Hematopoietic multipotent progenitor cell treated with erythropoietin and hydrocortisone succinate and interleukin-3 and kit ligand, for 17 days (in vitro differentiated cells): ENCODE results near the gene SRM.
"Not testable (repeated sequence)": the region's sequence is repeated elsewhere in the genome, so short reads cannot be mapped to it uniquely, and the experiment has no call there.

Experiments used
- DNase-seq: peaks from one replicate; pipeline ENCODE4 v3.0.0-alpha.2; 2015; ENCODE audit warnings: low spot score

The SRM gene

DNA sequence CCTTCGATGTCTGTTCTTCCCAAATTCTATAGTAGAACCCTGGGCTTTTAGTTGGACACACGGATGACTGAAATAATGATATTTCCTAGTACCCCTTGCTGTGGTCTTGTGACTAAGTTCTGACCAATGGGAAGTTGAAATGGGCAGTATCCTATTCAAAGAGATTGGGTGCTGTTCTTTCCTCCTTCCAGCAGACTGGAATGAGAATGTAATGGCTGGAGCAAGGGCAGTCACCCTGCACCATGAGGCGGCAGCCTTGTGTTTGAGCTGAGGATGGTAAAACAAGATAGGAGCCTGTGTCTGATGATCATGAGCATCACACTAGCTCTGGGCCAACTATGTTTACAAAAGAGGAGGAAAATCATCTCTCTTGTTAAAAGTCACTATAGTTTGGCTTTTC is 5.1 kb upstream of the SRM start:
- no peak for DNase-seq

GRCh38 chr1:11063937-11064537 is 4.2 kb upstream of the SRM start:
- not testable (repeated sequence) for DNase-seq

GRCh38 chr1:11062965-11063401 is 3.2 kb upstream of the SRM start:
- DNase-seq, result no peak

GRCh38 chr1:11061652-11062365 is 2.0 kb upstream of the SRM start:
- no peak for DNase-seq

DNA sequence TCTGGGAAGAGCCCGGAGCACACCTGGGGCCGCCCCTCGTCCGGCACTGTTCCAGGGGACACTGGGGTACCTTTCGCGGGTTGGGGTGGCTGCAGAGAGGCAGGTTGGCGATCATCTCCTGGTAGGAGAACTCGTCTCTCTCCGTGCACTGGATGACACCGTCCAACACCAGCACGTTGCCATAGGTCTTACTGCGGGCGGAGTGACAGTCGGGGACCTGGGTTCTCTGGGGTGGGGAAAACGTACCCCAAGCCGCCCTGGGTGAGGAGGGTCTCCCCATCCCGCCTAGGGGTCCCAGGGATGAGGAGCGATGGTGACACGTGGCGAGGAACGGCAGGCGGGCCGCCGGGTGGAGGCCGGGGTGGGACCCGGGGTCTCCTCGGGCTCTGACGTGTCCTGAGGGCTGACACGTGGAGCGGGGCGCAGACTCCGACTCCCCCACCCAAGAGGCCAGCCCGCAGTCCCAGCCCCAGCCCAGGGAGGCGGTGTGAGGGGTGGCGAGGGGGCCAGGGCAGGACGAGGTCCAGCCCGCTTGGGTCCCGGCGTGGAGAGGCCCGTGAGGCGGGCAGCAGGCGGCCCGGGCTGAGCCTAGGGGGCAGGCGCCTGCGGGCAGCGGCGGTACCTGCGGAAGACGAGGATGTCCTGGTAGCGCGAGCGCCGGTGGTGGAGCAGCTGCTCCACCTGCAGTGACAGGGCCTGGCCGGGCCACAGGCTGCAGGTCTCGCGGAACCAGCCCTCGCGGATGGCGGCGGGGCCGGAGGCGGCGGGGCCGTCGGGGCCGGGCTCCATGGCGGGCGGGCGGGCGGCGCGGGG is 457 bp downstream of the SRM start:
- no peak for DNase-seq

DNA sequence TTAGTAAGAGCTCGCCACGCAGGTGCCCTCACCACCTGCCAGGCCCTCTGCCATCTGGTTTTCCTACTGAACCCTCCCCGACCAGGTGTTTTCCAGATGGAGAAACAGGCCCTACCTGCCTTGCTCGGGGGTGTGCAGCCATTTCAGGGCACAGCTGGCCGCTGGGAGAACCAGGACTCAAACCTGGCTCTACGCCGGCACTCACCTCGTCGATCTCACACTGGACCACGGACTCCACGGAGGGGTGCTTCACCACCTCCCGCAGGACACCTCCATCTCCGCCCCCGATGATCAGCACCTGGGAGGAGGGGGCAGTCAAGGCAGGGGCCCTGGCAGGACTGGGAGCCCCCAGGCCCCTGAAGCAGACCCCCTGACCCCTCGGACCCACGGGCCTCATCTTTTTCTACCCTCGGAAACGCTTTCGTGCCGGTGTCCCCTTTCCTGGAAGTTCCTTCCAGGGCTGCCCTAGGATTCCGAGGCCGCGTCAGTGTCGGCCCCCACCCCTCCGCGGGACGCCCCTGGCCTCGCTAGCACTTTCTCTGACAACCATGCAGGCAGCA is 1.1 kb downstream of the SRM start:
- no peak for DNase-seq

GRCh38 chr1:11058026-11058425 is 1.8 kb downstream of the SRM start:
- no peak for DNase-seq

DNA sequence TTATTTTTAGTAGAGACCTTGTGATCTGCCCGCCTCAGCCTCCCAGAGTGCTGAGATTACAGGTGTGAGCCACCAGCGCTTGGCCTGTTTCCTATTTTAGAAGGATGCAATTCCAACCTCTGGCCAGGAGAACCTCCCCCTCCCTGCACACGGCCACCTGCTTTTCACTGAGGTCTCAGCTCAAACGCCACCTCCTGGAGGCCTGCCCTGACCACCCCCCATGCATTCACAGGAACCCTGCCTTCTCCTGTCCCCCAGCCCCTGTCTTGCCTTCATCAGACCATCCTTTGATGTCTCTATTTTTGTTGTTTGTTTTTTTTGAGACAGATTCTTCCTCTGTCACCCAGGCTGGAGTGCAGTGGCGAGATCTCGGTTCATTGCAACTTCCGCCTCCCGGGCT is 2.3 kb downstream of the SRM start:
- no peak for DNase-seq

DNA sequence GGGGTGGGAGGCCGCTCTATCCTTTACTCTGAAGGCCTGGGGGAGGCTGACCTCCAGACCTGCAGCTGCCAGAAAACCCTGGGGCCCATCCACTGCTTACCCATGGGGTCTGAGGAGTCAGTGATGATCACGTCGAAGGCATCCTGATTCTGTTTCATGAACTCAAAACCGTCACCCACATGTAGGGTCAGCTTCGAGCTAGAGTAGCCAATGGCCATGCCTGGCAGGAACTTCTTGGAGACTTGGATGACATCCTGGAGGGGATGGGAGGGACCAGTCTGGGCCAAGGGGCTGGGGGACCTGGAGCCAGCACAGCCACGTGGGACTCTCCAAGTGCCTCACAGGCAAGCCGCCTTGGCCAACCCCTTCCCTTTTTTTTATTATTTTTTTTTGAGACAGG is 3.3 kb downstream of the SRM start:
- no peak for DNase-seq

DNA sequence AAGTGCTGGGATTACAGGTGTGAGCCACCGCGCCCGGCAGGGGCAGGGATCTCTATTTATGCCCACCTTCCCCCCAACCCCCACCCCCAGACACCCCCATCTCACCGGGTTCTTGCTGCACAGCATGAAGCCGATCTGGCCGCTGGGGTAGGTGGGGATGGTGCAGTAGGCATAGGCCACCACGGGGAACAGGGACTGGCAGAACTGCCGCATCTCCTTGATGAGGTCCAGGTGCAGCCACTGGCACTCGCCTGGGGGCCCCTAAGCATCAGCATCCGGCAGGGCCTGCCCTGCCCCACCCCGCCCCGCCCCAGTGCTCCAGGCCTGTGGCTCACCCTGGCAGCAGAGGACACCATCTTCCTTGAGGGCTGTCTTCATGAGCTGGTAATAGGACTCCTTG is 4.1 kb downstream of the SRM start:
- no peak for DNase-seq

DNA sequence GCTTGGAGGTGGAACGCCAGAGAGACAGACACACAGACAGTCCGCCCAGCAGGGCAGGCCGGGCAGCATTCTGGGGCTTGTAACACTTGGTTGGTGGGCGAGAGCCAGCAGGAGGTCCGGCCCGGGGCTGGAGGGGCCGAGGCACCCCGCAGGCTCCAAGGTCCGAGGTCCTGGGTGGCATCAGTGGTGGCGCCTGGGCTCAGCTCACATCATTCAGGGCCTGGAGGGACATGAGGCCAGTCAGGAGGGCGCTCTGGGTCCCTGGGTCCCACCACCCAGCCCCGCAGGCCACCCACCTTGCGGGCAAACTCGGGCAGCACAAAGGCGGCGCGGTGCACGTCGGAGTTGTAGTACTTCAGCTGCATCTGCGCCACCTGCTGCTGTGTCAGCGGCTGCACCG is 5.2 kb downstream of the SRM start:
- DNase-seq, result no peak

- DNase-seq, result no peak
Observed at GRCh38 chr1:11054181-11054580, 5.6 kb downstream of the SRM start.

GRCh38 chr1:11053758-11054137 is 6.1 kb downstream of the SRM start:
- DNase-seq, result no peak

- DNase-seq, result no peak
Observed at GRCh38 chr1:11052839-11053757, 6.7 kb downstream of the SRM start.

DNA sequence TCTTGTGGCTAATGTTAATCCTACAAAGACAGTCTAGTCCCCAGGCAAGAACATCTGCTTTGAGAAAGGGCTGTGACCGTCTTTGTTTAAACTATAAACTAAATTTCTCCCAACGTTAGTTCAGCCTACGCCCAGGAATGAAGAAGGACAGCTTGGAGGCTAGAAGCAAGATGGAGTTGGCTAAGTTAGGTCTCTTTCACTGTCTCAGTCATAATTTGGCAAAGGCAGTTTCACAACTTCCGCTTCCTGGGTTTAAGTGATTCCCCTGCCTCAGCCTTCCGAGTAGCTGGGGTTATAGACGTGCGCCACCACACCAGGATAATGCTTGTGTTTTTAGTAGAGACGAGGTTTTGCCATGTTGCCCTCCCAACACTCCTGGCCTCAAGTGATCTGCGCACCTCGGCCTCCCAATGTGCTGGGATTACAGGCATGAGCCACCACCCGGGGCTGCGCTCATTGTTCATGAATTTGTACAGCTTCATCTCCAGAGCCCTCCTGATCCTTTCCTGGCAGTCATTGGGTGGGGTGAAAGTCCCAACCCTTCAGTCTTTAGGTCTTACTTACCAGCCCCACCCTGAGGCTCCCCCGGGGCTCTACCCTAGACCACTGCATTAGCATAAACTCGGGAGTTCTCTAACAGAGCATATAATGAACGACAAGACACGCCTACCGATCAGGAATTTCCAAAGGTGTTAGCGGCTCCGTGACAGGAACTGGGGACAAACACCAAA is 7.9 kb downstream of the SRM start:
- no peak for DNase-seq

GRCh38 chr1:11051121-11051520 is 8.7 kb downstream of the SRM start:
- DNase-seq, result not testable (repeated sequence)

DNA sequence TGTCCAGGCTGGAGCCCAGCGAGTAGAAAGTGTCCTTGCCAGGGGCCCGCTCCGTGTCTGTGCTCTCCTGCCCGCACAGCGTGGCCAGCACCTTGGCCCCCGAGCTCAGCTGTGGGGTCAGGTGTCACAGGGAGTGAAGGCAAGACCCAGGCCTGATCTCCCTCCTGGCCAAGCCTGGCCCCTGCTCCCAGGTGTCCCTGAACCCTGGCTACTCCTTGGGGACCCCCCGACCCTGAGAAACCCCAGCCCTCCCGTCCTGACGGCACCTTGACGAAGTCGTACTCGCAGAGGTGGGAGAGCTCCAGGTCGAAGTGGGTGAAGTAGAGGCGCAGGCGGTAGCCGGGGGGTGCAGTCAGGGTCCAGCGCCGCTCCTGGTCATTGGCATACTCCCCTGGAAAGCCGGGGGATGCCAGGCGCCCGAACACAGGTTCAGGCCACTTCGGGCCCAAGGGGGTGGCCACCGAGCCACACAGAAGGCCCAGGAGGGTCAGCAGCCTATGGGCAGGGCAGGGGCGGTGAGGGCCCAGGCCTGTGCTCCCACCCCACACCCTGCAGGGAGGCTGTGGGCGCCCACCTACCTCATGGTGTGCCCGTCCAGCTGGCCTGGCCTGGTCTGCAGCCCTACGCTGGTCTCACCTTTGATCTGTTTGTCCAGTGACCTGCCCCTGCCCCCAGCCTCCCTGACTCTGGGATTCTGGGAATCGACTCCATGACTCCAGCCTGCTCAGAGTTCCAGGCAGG is 13.0 kb downstream of the SRM start, which contains the start of gene MASP2:
Gene MASP2 (minus strand): TSS at position 615 of the 741 bp plus-strand sequence. CDS start 32 bp downstream, at position 583.
- no peak for DNase-seq

DNA sequence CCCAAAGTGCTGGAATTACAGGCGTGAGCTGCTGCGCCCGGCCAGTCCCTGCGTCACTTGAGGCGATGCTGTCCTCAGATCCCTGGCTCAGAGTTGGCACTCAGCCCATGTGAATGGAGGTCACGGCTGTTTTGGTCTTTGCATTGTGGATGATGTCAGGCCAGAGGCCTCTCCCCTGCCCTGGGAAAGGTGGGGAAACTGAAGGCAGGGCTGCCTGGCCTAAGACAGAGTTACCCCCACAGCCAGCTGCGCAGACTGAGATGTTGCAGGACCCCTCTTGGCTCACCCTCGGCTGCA is 13.6 kb downstream of the SRM start:
- no peak for DNase-seq

DNA sequence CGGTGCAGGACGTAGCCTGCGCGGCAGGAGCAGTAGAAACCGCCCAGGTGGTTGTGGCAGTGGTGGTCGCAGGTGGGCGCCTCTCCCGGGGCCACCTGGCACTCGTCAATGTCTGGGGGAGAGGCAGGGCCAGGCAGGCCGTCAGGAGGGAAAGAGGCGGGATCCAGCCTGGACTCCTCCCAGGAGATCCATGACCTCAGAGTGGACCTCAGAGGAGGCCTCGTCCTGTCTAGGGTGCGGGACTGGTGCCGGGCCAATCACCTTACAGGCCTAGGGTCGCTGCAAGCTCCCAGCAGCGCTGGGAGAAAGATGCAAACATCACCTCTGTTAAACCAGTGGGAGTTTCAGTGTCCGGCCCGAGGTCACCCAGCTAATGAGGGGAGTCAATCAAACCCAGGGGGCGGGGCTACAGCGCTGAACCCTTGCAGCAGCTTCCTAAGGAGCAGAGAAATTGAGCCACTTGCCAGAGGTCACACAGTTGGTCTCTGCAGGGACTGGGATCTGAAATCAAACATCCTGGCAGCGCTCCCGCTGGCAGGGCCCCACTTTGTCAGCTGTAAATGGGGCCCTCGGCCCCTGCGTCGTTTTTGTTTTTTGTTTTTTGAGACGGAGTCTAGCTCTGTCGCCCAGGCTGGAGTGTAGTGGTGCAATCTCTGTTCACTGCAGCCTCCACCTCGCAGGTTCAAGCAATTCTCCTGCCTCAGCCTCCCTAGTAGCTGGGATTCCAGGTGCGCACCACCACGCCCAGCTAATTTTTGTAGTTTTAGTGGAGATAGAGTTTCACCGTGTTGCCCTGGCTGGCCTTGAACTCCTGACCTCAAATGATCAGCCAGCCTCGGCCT is 14.2 kb downstream of the SRM start:
- DNase-seq, result no peak
